Right forelimb (tissue), 1 donor: ENCODE results near the gene RSPH1.

Experiments used
- DNase-seq: peaks from one replicate; pipeline ENCODE4 v3.0.0-alpha.2; 2018

Gene RSPH1

GRCh38 chr21:42496120-42496838, at the start of gene RSPH1:
Gene RSPH1 (minus strand): TSS chr21:42496224. CDS start chr21:42496186, 38 bp downstream.
- DNase-seq: peak; percentile 100

- DNase-seq: no peak
Measured at GRCh38 chr21:42545745-42546144, 49.7 kb upstream of the RSPH1 start.

- DNase-seq: no peak
Measured at GRCh38 chr21:42545317-42545716, 49.3 kb upstream of the RSPH1 start.

- peak; percentile 35 for DNase-seq
Measured at GRCh38 chr21:42544544-42544943, 48.5 kb upstream of the RSPH1 start.

- DNase-seq: peak; percentile 29
Measured at GRCh38 chr21:42543106-42543847, 47.3 kb upstream of the RSPH1 start.

- peak; percentile 31 for DNase-seq
Measured at GRCh38 chr21:42542596-42542995, 46.6 kb upstream of the RSPH1 start.

- DNase-seq: peak; percentile 24
Measured at GRCh38 chr21:42542196-42542595, 46.2 kb upstream of the RSPH1 start.

- no peak for DNase-seq
Measured at GRCh38 chr21:42541618-42542017, 45.6 kb upstream of the RSPH1 start.

GRCh38 chr21:42541174-42541573, 45.1 kb upstream of the RSPH1 start:
- DNase-seq: peak; percentile 20

- DNase-seq: peak; percentile 39
Measured at GRCh38 chr21:42540396-42540795, 44.4 kb upstream of the RSPH1 start.

- peak; percentile 45 for DNase-seq
Measured at GRCh38 chr21:42539931-42540343, 43.9 kb upstream of the RSPH1 start.

- DNase-seq: no peak
Measured at GRCh38 chr21:42539342-42539741, 43.3 kb upstream of the RSPH1 start.

GRCh38 chr21:42538479-42539275, 42.7 kb upstream of the RSPH1 start:
- DNase-seq: no peak

- peak; percentile 25 for DNase-seq
Measured at GRCh38 chr21:42537106-42537742, 41.2 kb upstream of the RSPH1 start.

GRCh38 chr21:42536601-42537000, 40.6 kb upstream of the RSPH1 start:
- no peak for DNase-seq

- no peak for DNase-seq
Measured at GRCh38 chr21:42535602-42536171, 39.7 kb upstream of the RSPH1 start.

GRCh38 chr21:42534421-42535378, 38.7 kb upstream of the RSPH1 start:
- DNase-seq: no peak

- no peak for DNase-seq
Measured at GRCh38 chr21:42533963-42534355, 37.9 kb upstream of the RSPH1 start.

GRCh38 chr21:42533306-42533962, 37.4 kb upstream of the RSPH1 start:
- DNase-seq: no peak

GRCh38 chr21:42532466-42533181, 36.6 kb upstream of the RSPH1 start:
- DNase-seq: no peak
